Measurements from ENCODE around the gene PPP1R1A. TPM values are rescaled to one million over a fixed set of nuclear protein-coding genes. Genes with fewer than 3 reads are reported as not detected.

Gene PPP1R1A
- total RNA-seq, 4 donors from 2014 or later, result 1.1 to 4.1 (median 1.8) TPM

- DNase-seq, result no peak
- H3K4me3 ChIP-seq, result no peak overlapping the region
- TF ChIP-seq POLR2A (IDR thresholded peaks at IDR 0.05) (no peak), CTCF (IDR thresholded peaks at IDR 0.05) (no peak)
- H3K27me3 ChIP-seq, result no peaks in the 10 kb centered on the region
- no peaks in the 10 kb centered on the region for H3K36me3 ChIP-seq
- no peaks in the 10 kb centered on the region for H3K9me3 ChIP-seq
- peaks cover 0 to 7% (median 0%) of the 10 kb centered on the region in 4 donors for H3K4me1 ChIP-seq
- no peak overlapping the region for H3K27ac ChIP-seq
Measured at GRCh38 chr12:54564768-54565167, 23.7 kb downstream of the PPP1R1A start.

DNA sequence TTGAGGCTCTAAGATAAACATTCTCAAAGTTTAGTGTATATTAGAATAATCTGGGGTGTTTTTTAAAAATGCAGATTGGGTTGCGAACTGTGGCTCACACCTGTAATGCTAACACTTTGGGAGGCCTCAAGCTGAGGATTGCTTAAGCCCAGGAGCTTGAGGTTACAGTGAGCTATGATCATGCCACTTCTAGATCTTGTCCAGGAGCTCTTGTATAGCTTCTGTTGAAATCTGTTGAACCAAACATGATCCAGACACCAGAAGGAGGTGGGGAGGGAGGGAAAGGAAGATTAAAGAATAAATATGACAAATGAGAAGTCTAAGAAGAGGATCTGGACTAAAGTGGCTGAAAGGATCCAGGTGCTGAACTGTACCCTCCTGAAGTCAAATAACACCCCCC lies 24.7 kb downstream of the PPP1R1A start:
- Histone ChIP-seq H3K4me3 (no peak overlapping the region), H3K27ac (peak overlapping the region in 1 of 4 donors; percentile 47), H3K4me1 (peaks cover 0 to 7% (median 0%) of the 10 kb centered on the region in 4 donors), H3K36me3 (no peaks in the 10 kb centered on the region), H3K27me3 (no peaks in the 10 kb centered on the region), H3K9me3 (no peaks in the 10 kb centered on the region)
- TF ChIP-seq POLR2A (IDR thresholded peaks at IDR 0.05) (no peak), CTCF (IDR thresholded peaks at IDR 0.05) (no peak)
- no peak for DNase-seq

DNA sequence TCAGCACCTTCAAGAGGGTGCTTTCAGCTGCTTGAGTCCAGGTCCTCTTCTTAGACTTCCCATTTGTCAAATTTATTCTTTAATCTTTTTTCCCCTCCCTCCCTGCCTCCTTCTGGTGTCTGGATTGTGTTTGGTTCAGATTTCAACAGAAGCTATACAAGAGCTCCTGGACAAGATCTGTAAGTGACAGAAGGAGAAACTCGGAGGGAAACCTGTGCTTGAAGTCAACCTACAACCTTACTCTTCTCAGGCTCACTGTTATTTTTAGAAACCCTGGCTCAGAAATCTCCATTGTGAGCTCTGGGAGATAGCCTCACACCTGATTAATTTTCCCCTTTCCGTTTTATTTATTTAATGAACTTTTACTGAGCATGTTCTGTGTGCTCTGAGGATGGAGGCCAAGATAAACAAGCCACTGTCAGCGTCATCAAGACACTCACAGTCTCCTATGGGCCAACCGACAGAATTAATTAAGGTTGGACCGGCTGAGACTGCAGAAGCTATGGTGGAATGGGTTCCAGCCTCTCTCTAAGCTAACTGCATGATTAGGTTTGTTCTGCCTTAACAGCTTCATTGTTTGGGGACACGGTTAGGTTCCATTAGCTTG lies 25.6 kb downstream of the PPP1R1A start:
- H3K4me3 ChIP-seq, result no peak overlapping the region
- no peaks in the 10 kb centered on the region for H3K36me3 ChIP-seq
- peaks cover 0 to 7% (median 0%) of the 10 kb centered on the region in 4 donors for H3K4me1 ChIP-seq
- no peaks in the 10 kb centered on the region for H3K27me3 ChIP-seq
- TF ChIP-seq POLR2A (IDR thresholded peaks at IDR 0.05) (no peak), CTCF (IDR thresholded peaks at IDR 0.05) (no peak)
- peak overlapping the region in 1 of 4 donors; percentile 47 for H3K27ac ChIP-seq
- no peak for DNase-seq
- no peaks in the 10 kb centered on the region for H3K9me3 ChIP-seq

GRCh38 chr12:54561164-54561563 lies 27.3 kb downstream of the PPP1R1A start:
- Histone ChIP-seq H3K27ac (peak overlapping the region; percentile 51 to 78 (median 68)), H3K4me1 (peaks cover 0 to 7% (median 0%) of the 10 kb centered on the region in 4 donors), H3K36me3 (no peaks in the 10 kb centered on the region), H3K9me3 (no peaks in the 10 kb centered on the region), H3K27me3 (no peaks in the 10 kb centered on the region), H3K4me3 (peak overlapping the region; percentile 35 to 40 (median 38))
- peak in 2 of 3 donors; percentile 24 to 54 for DNase-seq
- no peak for TF ChIP-seq POLR2A (IDR thresholded peaks at IDR 0.05)
- no peak for TF ChIP-seq CTCF (IDR thresholded peaks at IDR 0.05)

DNA sequence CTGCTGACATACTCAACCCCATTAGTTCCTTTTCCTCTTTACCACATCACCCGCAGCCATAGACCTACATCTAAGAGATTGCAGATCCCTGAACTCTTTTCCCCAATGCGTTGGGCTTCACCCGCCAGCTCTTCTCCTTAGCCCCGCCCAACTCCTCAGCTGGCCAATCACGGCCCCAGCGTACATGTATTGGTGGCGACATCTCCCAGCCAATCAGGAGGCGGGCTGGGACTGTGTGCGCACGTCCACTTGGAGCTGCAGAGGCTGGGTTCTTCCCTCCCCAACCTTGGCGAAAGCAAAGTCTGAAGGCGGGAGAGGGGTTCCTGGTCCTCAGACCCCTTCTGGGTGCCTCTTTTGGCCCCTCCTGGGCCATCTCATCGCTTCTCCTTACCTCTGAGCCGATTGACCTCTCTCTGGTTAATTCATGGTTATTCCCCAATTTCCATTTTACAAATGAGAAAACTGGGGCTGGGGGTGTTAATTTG lies 28.0 kb downstream of the PPP1R1A start:
- H3K36me3 ChIP-seq, result no peaks in the 10 kb centered on the region
- peak in 1 of 2 donors; percentile 22 for TF ChIP-seq POLR2A (IDR thresholded peaks at IDR 0.05)
- no peak for TF ChIP-seq CTCF (IDR thresholded peaks at IDR 0.05)
- DNase-seq, result peak; percentile 80 to 95 (median 95)
- peak overlapping the region; percentile 51 to 78 (median 68) for H3K27ac ChIP-seq
- H3K27me3 ChIP-seq, result no peaks in the 10 kb centered on the region
- no peaks in the 10 kb centered on the region for H3K9me3 ChIP-seq
- H3K4me3 ChIP-seq, result peak overlapping the region; percentile 35 to 40 (median 38)
- H3K4me1 ChIP-seq, result peaks cover 0 to 7% (median 0%) of the 10 kb centered on the region in 4 donors

Data from Peyer's patch (tissue), 4 donors.